Skeletal muscle tissue (tissue), 4 donors: ENCODE data around the gene BANF2. TPM values are rescaled to one million over a fixed set of nuclear protein-coding genes. Genes with fewer than 3 reads are reported as not detected.

Source experiments
- H3K27ac ChIP-seq: one replicate; pipeline ENCODE4 v1.7.0; 2013; ENCODE audit warnings: mild to moderate bottlenecking, low read depth, low read length, inconsistent platforms
- H3K27me3 ChIP-seq, 3 donors: one replicate each; pipeline ENCODE4 v1.7.0; 2013; ENCODE audit warnings: low read length in 3 of 3; ENCODE audit not compliant: control insufficient read depth in 3 of 3, insufficient read depth in 3 of 3
- H3K36me3 ChIP-seq, 3 donors: one replicate each; pipeline ENCODE4 v1.7.0; 2013; ENCODE audit warnings: low read length in 3 of 3; ENCODE audit not compliant: control insufficient read depth in 3 of 3, insufficient read depth in 3 of 3
- H3K4me1 ChIP-seq, 3 donors: one replicate each; pipeline ENCODE4 v1.7.0; 2013; ENCODE audit warnings: low read length in 3 of 3, mild to moderate bottlenecking in 3 of 3; ENCODE audit not compliant: control insufficient read depth in 3 of 3, insufficient read depth in 3 of 3
- H3K4me3 ChIP-seq, 3 donors: one replicate each; pipeline ENCODE4 v1.7.0; 2013; ENCODE audit warnings: low read length in 3 of 3
- H3K9ac ChIP-seq, 3 donors: one replicate each; pipeline ENCODE4 v1.7.0; 2013; ENCODE audit warnings: low read length in 3 of 3, mild to moderate bottlenecking in 3 of 3, moderate library complexity in 2 of 3, low read depth in 1 of 3
- H3K9me3 ChIP-seq, 3 donors: one replicate each; pipeline ENCODE4 v1.7.0; 2013; ENCODE audit warnings: low read length in 3 of 3; ENCODE audit not compliant: control insufficient read depth in 3 of 3
- total RNA-seq: library from RNA; depleted of rRNA; stranded (reverse); fragments of >200 nt; gene quantifications from one replicate; pipeline ENCODE4 v1.2.3, GENCODE V29; 2014
- donor health status: Osteomylitis.

BANF2 gene
- total RNA-seq, 1 donor from 2014 or later = not detected

DNA sequence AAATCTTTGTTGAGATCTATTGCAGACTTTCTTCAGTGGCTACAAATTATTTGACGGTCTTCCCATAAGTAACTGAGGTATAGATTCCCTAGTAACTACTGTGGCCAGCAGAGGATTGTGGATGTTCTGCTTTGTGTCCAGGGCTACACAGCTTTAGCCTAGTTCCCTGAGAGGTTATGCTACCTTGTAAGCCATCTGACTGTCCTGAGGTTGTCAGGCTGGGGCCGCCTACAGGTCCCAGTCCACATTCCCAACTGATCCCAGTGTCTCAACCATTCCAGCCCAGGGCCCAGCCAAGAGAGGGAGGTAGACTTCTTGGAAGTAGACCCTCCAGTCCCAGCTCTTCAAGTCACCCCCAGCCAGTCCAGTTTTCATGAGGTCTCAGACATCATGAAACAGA is 57.7 kb downstream of the BANF2 start:
- Histone ChIP-seq H3K9me3 (peaks cover 2 to 17% (median 9%) of the 10 kb centered on the region in 3 donors), H3K27ac (no peak overlapping the region), H3K4me3 (no peak overlapping the region), H3K36me3 (no peaks in the 10 kb centered on the region), H3K4me1 (no peaks in the 10 kb centered on the region), H3K27me3 (peaks cover 0 to 2% (median 0%) of the 10 kb centered on the region in 3 donors), H3K9ac (no peak overlapping the region)

DNA sequence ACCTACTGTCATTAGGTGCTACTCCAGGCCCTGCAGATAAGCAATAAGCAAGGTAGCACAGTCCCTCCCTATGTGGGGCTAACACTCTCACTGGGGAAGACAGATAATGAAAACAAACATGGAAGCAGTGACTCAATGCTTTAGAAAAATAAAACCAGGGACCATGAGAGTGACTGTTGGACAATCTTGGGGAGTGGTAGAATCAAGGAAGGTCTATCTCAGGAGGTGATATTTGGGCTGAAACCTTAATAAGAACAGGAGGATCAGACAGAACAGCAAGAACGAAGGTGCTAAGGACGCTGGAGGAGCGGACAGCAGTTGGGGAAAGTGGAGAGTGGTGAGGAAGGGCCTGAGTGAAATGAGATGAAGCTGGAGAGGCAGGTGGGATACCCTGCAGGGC is 58.2 kb downstream of the BANF2 start:
- Histone ChIP-seq H3K4me1 (no peaks in the 10 kb centered on the region), H3K27ac (no peak overlapping the region), H3K9me3 (peaks cover 2 to 17% (median 9%) of the 10 kb centered on the region in 3 donors), H3K36me3 (no peaks in the 10 kb centered on the region), H3K9ac (no peak overlapping the region), H3K27me3 (peaks cover 0 to 2% (median 0%) of the 10 kb centered on the region in 3 donors), H3K4me3 (no peak overlapping the region)

DNA sequence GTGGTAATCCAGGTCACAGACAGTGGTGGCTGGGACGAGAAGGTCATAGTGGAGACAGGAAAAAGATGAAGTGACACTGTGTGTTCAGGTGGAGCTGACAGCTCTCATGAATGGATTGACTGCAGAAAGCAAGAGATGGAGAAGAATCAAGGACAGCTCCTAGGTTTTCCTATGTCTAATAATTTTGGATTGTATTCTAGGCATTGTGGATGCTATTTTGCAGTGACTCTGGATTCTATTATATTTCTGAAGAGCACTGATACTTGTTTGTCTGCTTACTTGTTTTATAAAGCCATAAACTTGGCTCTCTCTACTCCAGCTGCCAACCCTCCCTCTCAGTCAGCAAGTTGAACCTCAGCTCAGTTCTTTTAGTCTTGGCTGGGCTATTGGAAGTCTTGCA is 58.7 kb downstream of the BANF2 start:
- Histone ChIP-seq H3K4me1 (no peaks in the 10 kb centered on the region), H3K9me3 (peaks cover 2 to 17% (median 9%) of the 10 kb centered on the region in 3 donors), H3K9ac (no peak overlapping the region), H3K27ac (no peak overlapping the region), H3K36me3 (no peaks in the 10 kb centered on the region), H3K4me3 (no peak overlapping the region), H3K27me3 (peaks cover 0 to 2% (median 0%) of the 10 kb centered on the region in 3 donors)

DNA sequence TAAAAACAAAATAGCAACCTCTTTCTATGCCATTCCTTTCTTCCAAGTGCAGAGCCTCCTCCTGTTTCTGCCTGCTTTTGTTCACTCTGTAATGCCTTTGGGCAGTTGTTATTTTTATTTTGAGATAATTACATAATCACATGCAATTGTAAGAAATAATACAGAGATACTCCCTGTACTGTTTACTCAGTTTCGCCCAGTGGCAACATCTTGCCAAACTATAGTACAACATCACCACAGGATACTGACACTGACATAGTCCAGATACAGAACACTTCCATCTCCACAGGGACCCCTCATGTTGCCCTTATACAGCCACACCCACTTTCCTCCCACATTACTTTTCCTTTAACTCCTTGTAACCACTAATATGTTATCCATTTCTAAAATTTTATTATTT is 59.7 kb downstream of the BANF2 start:
- H3K4me3 ChIP-seq = no peak overlapping the region
- no peaks in the 10 kb centered on the region for H3K4me1 ChIP-seq
- peaks cover 0 to 2% (median 0%) of the 10 kb centered on the region in 3 donors for H3K27me3 ChIP-seq
- H3K9ac ChIP-seq = no peak overlapping the region
- peaks cover 2 to 17% (median 9%) of the 10 kb centered on the region in 3 donors for H3K9me3 ChIP-seq
- no peak overlapping the region for H3K27ac ChIP-seq
- no peaks in the 10 kb centered on the region for H3K36me3 ChIP-seq

DNA sequence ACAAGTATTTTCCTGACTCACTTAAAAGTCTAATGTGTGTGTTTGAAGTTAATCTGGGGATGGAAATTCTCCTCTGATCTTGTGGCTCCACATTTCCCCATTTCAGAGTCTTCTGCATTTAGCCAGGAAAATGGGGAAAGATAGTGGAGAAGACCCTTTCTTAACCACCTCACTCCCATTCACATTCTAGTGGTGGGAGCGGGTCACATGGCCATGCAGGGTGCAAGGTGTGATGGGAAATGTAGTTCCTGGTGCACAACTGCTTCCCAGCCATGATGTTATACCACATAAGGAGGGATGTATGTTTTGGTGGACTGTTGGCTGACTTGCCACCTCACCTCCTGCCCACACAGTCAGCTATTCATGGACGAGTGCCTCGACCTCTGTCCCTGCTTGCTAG is 61.8 kb downstream of the BANF2 start:
- H3K27me3 ChIP-seq = no peaks in the 10 kb centered on the region
- H3K27ac ChIP-seq = no peak overlapping the region
- no peaks in the 10 kb centered on the region for H3K4me1 ChIP-seq
- peaks cover 2 to 17% (median 9%) of the 10 kb centered on the region in 3 donors for H3K9me3 ChIP-seq
- no peak overlapping the region for H3K9ac ChIP-seq
- no peaks in the 10 kb centered on the region for H3K36me3 ChIP-seq
- no peak overlapping the region for H3K4me3 ChIP-seq

DNA sequence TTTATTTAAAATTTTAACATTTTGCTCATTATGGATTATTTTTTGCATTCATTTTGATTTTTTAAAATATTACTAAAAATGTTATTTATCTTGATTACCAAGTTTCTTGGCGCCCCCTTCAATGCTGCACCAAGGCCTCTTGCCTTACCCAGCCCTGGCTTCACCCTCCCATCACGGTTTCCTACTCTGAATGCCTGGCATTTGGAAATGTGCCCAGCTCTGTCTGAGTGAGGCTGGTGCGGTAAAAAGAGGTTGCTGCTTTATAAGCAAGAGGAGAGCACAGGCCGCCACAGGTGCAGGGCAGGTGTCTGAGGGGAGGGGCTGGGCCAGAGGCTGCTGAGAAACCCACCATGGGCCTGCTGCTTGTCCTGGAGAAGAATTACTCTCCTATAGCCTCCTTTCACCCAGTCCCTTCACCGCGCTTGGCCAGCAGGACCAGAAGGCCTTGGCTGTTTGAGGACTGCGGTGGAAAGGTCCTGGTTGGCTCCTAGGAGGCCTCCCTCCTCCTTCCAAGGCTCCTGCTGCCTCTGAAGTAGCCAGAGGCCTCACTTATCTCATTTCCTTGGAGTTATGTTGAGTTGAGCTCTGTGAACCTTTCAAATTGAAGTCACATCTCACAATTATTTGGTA is 62.6 kb downstream of the BANF2 start:
- Histone ChIP-seq H3K27ac (no peak overlapping the region), H3K4me1 (no peaks in the 10 kb centered on the region), H3K27me3 (no peaks in the 10 kb centered on the region), H3K36me3 (no peaks in the 10 kb centered on the region), H3K9me3 (peaks cover 2 to 17% (median 9%) of the 10 kb centered on the region in 3 donors), H3K4me3 (no peak overlapping the region), H3K9ac (no peak overlapping the region)

DNA sequence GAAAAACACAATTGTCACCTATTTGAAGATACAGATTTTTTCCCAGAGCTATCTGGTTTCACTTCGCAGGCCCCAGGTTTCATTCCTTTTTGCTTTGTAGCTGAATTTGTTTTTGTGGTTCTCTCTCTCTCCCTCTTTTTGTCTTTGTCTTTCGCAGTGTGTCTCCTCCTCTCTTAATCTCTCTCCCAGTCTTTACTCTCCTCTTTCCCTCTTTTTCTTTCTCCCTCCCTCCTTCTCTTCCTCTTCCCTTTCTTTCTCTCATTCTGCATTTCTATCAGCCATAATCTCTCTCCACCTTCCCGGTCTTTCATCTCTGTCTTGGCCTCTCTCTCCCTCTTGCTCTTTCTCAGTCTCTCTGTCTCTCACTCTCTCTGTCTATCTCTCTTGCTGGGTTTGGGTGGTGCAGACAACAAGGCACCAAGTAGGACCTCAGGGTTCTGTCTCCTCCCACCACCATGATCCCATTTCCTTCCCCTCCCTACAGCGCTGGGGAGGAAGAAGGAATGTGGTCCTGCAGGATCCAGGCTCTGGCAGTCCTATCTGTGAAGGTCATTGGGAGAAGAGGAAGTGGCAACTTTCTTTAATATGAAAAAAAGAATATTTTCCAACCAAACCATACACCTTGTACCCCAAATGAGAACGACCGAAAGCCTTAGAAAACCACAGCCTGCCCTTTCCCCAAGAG is 63.2 kb downstream of the BANF2 start:
- Histone ChIP-seq H3K4me3 (no peak overlapping the region), H3K27me3 (no peaks in the 10 kb centered on the region), H3K4me1 (no peaks in the 10 kb centered on the region), H3K36me3 (no peaks in the 10 kb centered on the region), H3K9ac (no peak overlapping the region), H3K9me3 (peaks cover 2 to 12% (median 9%) of the 10 kb centered on the region in 3 donors), H3K27ac (no peak overlapping the region)

DNA sequence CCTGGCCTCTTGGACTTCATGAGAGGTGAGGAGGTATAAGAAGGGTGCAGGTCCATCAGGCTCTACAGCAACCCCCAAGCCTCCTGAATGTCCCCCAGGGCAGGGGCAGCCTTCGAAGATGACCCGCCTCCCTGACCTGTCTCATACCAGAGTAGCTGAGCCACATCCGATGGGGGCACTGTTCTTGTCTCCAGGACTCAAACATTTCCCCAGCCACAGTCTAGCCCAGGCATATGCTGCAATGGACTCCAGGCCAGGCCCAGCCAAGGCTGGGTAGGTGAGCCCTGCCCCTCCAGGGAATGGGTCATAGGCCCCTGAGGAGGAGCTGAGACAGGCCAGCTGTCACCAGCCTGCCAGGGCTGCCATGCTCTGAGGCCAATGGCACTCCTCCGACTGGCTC is 65.3 kb downstream of the BANF2 start:
- H3K4me1 ChIP-seq = no peaks in the 10 kb centered on the region
- H3K36me3 ChIP-seq = no peaks in the 10 kb centered on the region
- no peak overlapping the region for H3K4me3 ChIP-seq
- no peaks in the 10 kb centered on the region for H3K27me3 ChIP-seq
- H3K27ac ChIP-seq = no peak overlapping the region
- no peak overlapping the region for H3K9ac ChIP-seq
- no peaks in the 10 kb centered on the region for H3K9me3 ChIP-seq

DNA sequence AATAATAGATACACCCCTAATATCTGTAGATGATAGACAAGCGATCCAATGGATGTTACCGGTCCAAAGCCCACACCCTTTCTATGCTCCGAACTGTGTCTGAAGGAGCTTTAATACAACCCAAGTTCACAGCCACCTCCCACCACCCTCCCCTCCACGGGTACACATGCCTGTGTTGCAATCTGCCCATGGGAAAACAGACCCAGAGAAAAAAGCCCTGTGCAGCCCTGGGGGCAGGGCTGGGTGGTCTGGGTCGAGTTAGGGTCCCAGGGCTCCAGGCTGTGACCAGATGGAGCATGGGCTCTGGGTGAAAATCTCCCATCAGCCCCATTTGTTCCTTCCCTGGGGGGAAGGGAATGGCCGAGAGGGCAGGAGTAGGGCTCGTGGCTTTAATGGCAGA is 65.8 kb downstream of the BANF2 start:
- H3K27ac ChIP-seq = no peak overlapping the region
- no peaks in the 10 kb centered on the region for H3K9me3 ChIP-seq
- no peak overlapping the region for H3K4me3 ChIP-seq
- no peaks in the 10 kb centered on the region for H3K36me3 ChIP-seq
- H3K4me1 ChIP-seq = no peaks in the 10 kb centered on the region
- H3K9ac ChIP-seq = no peak overlapping the region
- H3K27me3 ChIP-seq = no peaks in the 10 kb centered on the region

DNA sequence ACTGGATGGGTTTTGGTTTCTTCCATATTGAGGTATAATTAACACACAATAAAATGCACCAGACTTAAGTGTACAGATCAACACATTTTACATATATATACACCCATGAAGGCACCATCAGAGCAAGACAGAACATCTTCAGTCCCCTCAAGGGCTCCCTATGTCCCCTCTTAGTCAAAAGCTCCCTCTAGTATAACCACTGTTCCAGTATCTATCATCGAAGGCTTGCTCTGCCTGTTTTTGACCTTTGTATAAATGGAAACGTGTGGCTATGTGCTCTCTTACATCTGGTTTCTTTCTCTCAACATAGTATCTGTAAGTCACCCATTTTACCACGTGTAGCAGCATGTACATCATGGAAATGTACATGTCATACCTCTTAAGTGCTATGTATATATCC is 66.5 kb downstream of the BANF2 start:
- Histone ChIP-seq H3K27ac (no peak overlapping the region), H3K36me3 (no peaks in the 10 kb centered on the region), H3K9me3 (no peaks in the 10 kb centered on the region), H3K9ac (no peak overlapping the region), H3K27me3 (no peaks in the 10 kb centered on the region), H3K4me1 (no peaks in the 10 kb centered on the region), H3K4me3 (no peak overlapping the region)
